ENCODE results near the gene MESP2. TPM values are rescaled to one million over a fixed set of nuclear protein-coding genes. Genes with fewer than 3 reads are reported as not detected.
A peak's percentile ranks its signal among the peaks of the same experiment; 100 is the strongest.

Gene MESP2
- total and polyA plus RNA-seq, 9 of the 15 experiments (the other 6 are each of a cell fraction or from before 2014, with no cell fraction given) = 0.08 to 0.82 (median 0.37) TPM

GRCh38 chr15:89813381-89814111 lies 37.4 kb downstream of the MESP2 start (continued):
- no peak for TF ChIP-seq ZBTB11 (CRISPR knock-in tag; IDR thresholded peaks at IDR 0.05)
- no peak for TF ChIP-seq TGIF2 (CRISPR knock-in tag; IDR thresholded peaks at IDR 0.05)
- no peak for TF ChIP-seq PKNOX1 (IDR thresholded peaks at IDR 0.05)
- peak; percentile 98 for TF ChIP-seq PRDM10 (IDR thresholded peaks at IDR 0.05; ENCODE audit: partially characterized antibody)
- TF ChIP-seq FOXK2 (conservative IDR thresholded peaks at IDR 0.05 in 1 of 2, IDR thresholded peaks at IDR 0.05 in 1 of 2; ENCODE audit: low read depth in 2 of 2) = peak in 1 of 2 experiments; percentile 69; a peak in 1 of 4 replicates
- no peak for TF ChIP-seq ARHGAP35 (IDR thresholded peaks at IDR 0.05; ENCODE audit: partially characterized antibody)
- TF ChIP-seq ATF7 (IDR thresholded peaks at IDR 0.05) = peak; percentile 76
- no peak for TF ChIP-seq PHF8 (IDR thresholded peaks at IDR 0.05; ENCODE audit: borderline replicate concordance, low read length)
